ENCODE measurements around the gene RAB11FIP4.

The RAB11FIP4 gene

GRCh38 chr17:31489295-31490018 is 98.0 kb downstream of the RAB11FIP4 start:
- no peak for TF ChIP-seq CTCF (IDR thresholded peaks at IDR 0.05; ENCODE audit: low read depth, low read length, missing control alignments)
- no peak overlapping the region for H3K4me3 ChIP-seq (replicated peaks; ENCODE audit: low read depth, low read length)
- DNase-seq (ENCODE audit: extremely low read depth, low read depth), result no peak

- no peak overlapping the region for H3K4me3 ChIP-seq (replicated peaks; ENCODE audit: low read depth, low read length)
- no peak for TF ChIP-seq CTCF (IDR thresholded peaks at IDR 0.05; ENCODE audit: low read depth, low read length, missing control alignments)
- DNase-seq (ENCODE audit: extremely low read depth, low read depth), result no peak
Measured at GRCh38 chr17:31490019-31490650, 98.7 kb downstream of the RAB11FIP4 start.

- no peak overlapping the region for H3K4me3 ChIP-seq (replicated peaks; ENCODE audit: low read depth, low read length)
- no peak for TF ChIP-seq CTCF (IDR thresholded peaks at IDR 0.05; ENCODE audit: low read depth, low read length, missing control alignments)
- DNase-seq (ENCODE audit: extremely low read depth, low read depth), result no peak
Measured at GRCh38 chr17:31490671-31491375, 99.3 kb downstream of the RAB11FIP4 start.

- no peak for DNase-seq (ENCODE audit: extremely low read depth, low read depth)
- no peak overlapping the region for H3K4me3 ChIP-seq (replicated peaks; ENCODE audit: low read depth, low read length)
- TF ChIP-seq CTCF (IDR thresholded peaks at IDR 0.05; ENCODE audit: low read depth, low read length, missing control alignments), result no peak
Measured at GRCh38 chr17:31491376-31492131, 100.1 kb downstream of the RAB11FIP4 start.

- no peak for TF ChIP-seq CTCF (IDR thresholded peaks at IDR 0.05; ENCODE audit: low read depth, low read length, missing control alignments)
- no peak overlapping the region for H3K4me3 ChIP-seq (replicated peaks; ENCODE audit: low read depth, low read length)
Measured at GRCh38 chr17:31492206-31492605, 100.7 kb downstream of the RAB11FIP4 start.

GRCh38 chr17:31492880-31493655 is 101.6 kb downstream of the RAB11FIP4 start:
- no peak for TF ChIP-seq CTCF (IDR thresholded peaks at IDR 0.05; ENCODE audit: low read depth, low read length, missing control alignments)
- DNase-seq (ENCODE audit: extremely low read depth, low read depth), result no peak
- no peak overlapping the region for H3K4me3 ChIP-seq (replicated peaks; ENCODE audit: low read depth, low read length)

More at GRCh38 chr17:31492206-31492605, 100.7 kb downstream of the RAB11FIP4 start:
- DNase-seq (ENCODE audit: extremely low read depth, low read depth), result no peak

Data from HFF-Myc (cell line).